Ovary (tissue), 3 donors: ENCODE measurements around the gene BCL3.

ENCODE experiments used
- EP300 ChIP-seq: sonication (generic); formaldehyde crosslinking; IDR thresholded peaks from one replicate; pipeline ENCODE4 v1.6.1; 2017; ENCODE audit warnings: antibody characterized with exemption
- POLR2A ChIP-seq: fragments of 450-650 bp; IDR thresholded peaks from one replicate; pipeline ENCODE4 v1.6.1; 2017; ENCODE audit warnings: antibody characterized with exemption, mild to moderate bottlenecking, moderate library complexity
- TF ChIP-seq, protein P1 (sequence below), 3 donors: fragments of 450-650 bp in 2 of 3; fragments of 200-600 bp in 1 of 3; IDR thresholded peaks; one replicate each; pipeline versions ENCODE4 v1.5.1 to v1.8.0; 2016 to 2022; ENCODE audit warnings: antibody characterized with exemption in 3 of 3, mild to moderate bottlenecking in 1 of 3
- donor health status: DM: no; HTN: no; CAD: no.

DNA sequence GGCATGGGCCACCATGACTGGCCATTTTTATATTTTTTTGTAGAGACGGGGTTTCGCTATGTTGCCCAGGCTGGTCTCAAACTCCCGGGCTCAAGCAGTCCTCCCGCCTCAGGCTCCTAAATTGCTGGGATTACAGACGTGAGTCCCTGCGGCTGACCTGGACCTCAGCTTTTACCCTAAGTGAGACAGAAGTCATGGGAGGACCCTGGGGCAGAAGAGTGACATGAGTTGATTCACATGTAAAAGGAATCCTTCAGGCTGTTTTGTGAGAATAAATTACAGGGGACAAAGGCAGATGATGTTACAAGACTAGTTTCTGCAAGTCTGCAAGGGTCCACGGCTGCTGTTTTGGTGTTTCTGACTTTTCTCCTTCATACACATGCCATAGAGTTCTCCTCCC, 57.8 kb downstream of the BCL3 start:
- TF ChIP-seq, protein P1, sequence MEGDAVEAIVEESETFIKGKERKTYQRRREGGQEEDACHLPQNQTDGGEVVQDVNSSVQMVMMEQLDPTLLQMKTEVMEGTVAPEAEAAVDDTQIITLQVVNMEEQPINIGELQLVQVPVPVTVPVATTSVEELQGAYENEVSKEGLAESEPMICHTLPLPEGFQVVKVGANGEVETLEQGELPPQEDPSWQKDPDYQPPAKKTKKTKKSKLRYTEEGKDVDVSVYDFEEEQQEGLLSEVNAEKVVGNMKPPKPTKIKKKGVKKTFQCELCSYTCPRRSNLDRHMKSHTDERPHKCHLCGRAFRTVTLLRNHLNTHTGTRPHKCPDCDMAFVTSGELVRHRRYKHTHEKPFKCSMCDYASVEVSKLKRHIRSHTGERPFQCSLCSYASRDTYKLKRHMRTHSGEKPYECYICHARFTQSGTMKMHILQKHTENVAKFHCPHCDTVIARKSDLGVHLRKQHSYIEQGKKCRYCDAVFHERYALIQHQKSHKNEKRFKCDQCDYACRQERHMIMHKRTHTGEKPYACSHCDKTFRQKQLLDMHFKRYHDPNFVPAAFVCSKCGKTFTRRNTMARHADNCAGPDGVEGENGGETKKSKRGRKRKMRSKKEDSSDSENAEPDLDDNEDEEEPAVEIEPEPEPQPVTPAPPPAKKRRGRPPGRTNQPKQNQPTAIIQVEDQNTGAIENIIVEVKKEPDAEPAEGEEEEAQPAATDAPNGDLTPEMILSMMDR (IDR thresholded peaks at IDR 0.05), result no peak
- TF ChIP-seq POLR2A (no peak), EP300 (no peak)
